ENCODE measurements around the gene SLC13A4. TPM values are rescaled to one million over a fixed set of nuclear protein-coding genes. Genes with fewer than 3 reads are reported as not detected.

The SLC13A4 gene
- total and polyA plus RNA-seq, 2 of the 13 experiments (the other 11 are each of a cell fraction or from before 2014, with no cell fraction given) = 0.04 TPM; not detected in 1

DNA sequence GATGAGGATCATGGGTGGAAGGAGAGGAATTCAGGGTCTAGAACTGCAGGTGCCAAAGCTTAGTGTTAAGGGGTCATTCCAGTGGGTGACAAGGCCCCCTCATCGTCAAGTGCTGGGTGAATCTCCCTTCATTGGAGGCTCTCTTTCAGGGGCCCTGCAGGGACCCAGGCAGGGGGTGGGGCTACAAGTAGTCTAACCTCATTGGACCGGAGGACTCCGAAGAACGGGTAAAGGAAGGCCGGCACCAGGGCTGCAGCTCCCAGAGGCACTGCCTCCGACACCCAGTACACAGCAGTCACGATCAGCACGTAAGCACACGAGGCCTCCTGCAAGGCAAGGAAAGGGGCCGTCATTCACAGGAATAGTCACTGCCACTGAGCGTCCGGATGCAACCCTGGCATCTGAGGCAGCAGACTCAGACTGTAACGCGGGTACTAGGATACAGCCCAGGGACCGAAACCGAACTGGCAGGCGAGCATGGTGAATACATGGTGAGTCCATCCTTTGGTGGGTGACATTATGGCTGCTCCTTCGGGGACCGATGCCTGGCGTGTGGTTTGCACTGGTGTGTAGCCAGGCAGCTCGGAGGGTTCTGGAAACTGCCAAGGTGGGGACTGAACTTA is 6.7 kb downstream of the SLC13A4 start:
- in situ Hi-C loops (cut with HindIII; ENCODE audit: extremely low pct_ligation_motif_present, low pct_unique_long_range_greater_than_20kb) = no loop called here
- no TSS peak for BruUV-seq (replicated peaks)

GRCh38 chr7:135719688-135720087 is 8.3 kb downstream of the SLC13A4 start:
- Histone ChIP-seq H3K36me3 (replicated peaks in 1 of 2; ENCODE audit: control insufficient read depth in 1 of 2, insufficient read depth in 2 of 2, low read length in 2 of 2) (no peaks in the 10 kb centered on the region), H3K9me3 (ENCODE audit: low read length) (no peaks in the 10 kb centered on the region), H3K27ac (ENCODE audit: extremely low read length, insufficient read depth, low read length) (no peak overlapping the region), H3K79me2 (ENCODE audit: insufficient read depth, low read length) (no peaks in the 10 kb centered on the region), H4K20me1 (ENCODE audit: insufficient read depth, low read length) (no peaks in the 10 kb centered on the region), H3K4me2 (ENCODE audit: low read depth, low read length) (no peak overlapping the region), H3K4me3 (replicated peaks in 1 of 3; ENCODE audit: insufficient read depth in 1 of 3, low read depth in 2 of 3, low read length in 3 of 3) (no peak overlapping the region), H3K27me3 (ENCODE audit: control insufficient read depth in 1 of 2, insufficient read depth in 2 of 2, low read length in 2 of 2) (peaks cover 3 to 31% of the 10 kb centered on the region in 2 experiments; a peak in 2 of 5 replicates), H3K9ac (ENCODE audit: insufficient read depth, low read depth, low read length) (no peak overlapping the region), H2AFZ (ENCODE audit: low read length) (no peak overlapping the region), H3K4me1 (ENCODE audit: insufficient read depth, low read length) (peaks cover 4% of the 10 kb centered on the region; the same call in 1 of the 2 replicates)
- no peak for TF ChIP-seq SOX5 (CRISPR knock-in tag; IDR thresholded peaks at IDR 0.05; ENCODE audit: borderline replicate concordance)
- no peak for TF ChIP-seq ZNF329 (CRISPR knock-in tag; IDR thresholded peaks at IDR 0.05; ENCODE audit: low read depth)
- TF ChIP-seq HNF1B (CRISPR knock-in tag; IDR thresholded peaks at IDR 0.05) = no peak
- TF ChIP-seq ATF5 (CRISPR knock-in tag; IDR thresholded peaks at IDR 0.05; ENCODE audit: low read depth) = no peak
- FAIRE-seq (no peak), DNase-seq (ENCODE audit: low spot score) (no peak), ATAC-seq (no peak)
- ChIA-PET CTCF (ENCODE audit: low intra/inter-chr PET ratio, low total read pairs) (no interaction called here), POLR2A (no interaction called here)
- no TSS peak for BruUV-seq (replicated peaks)
- in situ Hi-C loops (cut with HindIII; ENCODE audit: extremely low pct_ligation_motif_present, low pct_unique_long_range_greater_than_20kb) (no loop called here), intact Hi-C loops (cut with micrococcal nuclease; ENCODE audit: unreplicated experiment) (no loop called here)
- WGBS (ENCODE audit: low lambda C conversion rate) = 3% methylated on average over 2 of the region's 2 CpGs

More for the DNA sequence above, 6.7 kb downstream of the SLC13A4 start:
- no peak overlapping the region for H3K4me2 ChIP-seq (ENCODE audit: low read depth, low read length)
- intact Hi-C loops (cut with micrococcal nuclease; ENCODE audit: unreplicated experiment) = no loop called here
- 66% methylated on average over 19 of the region's 21 CpGs for WGBS (ENCODE audit: low lambda C conversion rate)
- DNase-seq (ENCODE audit: low spot score) (no peak), ATAC-seq (no peak), FAIRE-seq (no peak)
- H3K4me3 ChIP-seq (replicated peaks in 1 of 3; ENCODE audit: insufficient read depth in 1 of 3, low read depth in 2 of 3, low read length in 3 of 3) = no peak overlapping the region
- H3K36me3 ChIP-seq (replicated peaks in 1 of 2; ENCODE audit: control insufficient read depth in 1 of 2, insufficient read depth in 2 of 2, low read length in 2 of 2) = no peaks in the 10 kb centered on the region
- H3K27me3 ChIP-seq (ENCODE audit: control insufficient read depth in 1 of 2, insufficient read depth in 2 of 2, low read length in 2 of 2) = peaks cover 0 to 30% of the 10 kb centered on the region in 2 experiments; a peak in 3 of 5 replicates
- no peaks in the 10 kb centered on the region for H3K79me2 ChIP-seq (ENCODE audit: insufficient read depth, low read length)
- H2AFZ ChIP-seq (ENCODE audit: low read length) = no peak overlapping the region
- CTCF ChIA-PET (ENCODE audit: low intra/inter-chr PET ratio, low total read pairs) = no interaction called here
- H3K9me3 ChIP-seq (ENCODE audit: low read length) = no peaks in the 10 kb centered on the region
- no peaks in the 10 kb centered on the region for H4K20me1 ChIP-seq (ENCODE audit: insufficient read depth, low read length)
- H3K27ac ChIP-seq (ENCODE audit: extremely low read length, insufficient read depth, low read length) = no peak overlapping the region
- no peak for TF ChIP-seq ETV6 (CRISPR knock-in tag; conservative IDR thresholded peaks at IDR 0.05)
- no peak for TF ChIP-seq MNT (IDR thresholded peaks at IDR 0.05)
- no peak for TF ChIP-seq ZNF652 (CRISPR knock-in tag; IDR thresholded peaks at IDR 0.05; ENCODE audit: borderline replicate concordance, low read depth)
- no peaks in the 10 kb centered on the region for H3K4me1 ChIP-seq (ENCODE audit: insufficient read depth, low read length)
- no peak overlapping the region for H3K9ac ChIP-seq (ENCODE audit: insufficient read depth, low read depth, low read length)
- POLR2A ChIA-PET = no interaction called here

Data from HepG2 (cell line).